B cell (primary cell): ENCODE results near the gene C1QL1. TPM values are rescaled to one million over a fixed set of nuclear protein-coding genes. Genes with fewer than 3 reads are reported as not detected.
A peak's percentile ranks its signal among the peaks of the same experiment; 100 is the strongest.

Experiments used
- ATAC-seq: fragments of 200-7000 bp; cut with Tn5 transposase; one replicate; pipeline ENCODE4 v1.10.0; 2021; ENCODE audit warnings: low read depth, mild to moderate bottlenecking, moderate number of reproducible peaks, moderate library complexity
- CTCF ChIA-PET: fragments of 350-600 bp; sonication (Branson Sonifier 250); formaldehyde crosslinking; loops from one replicate; lab custom pipeline; 2021; ENCODE audit warnings: antibody characterized with exemption, inconsistent platforms; lab: Charles Lee
- POLR2A ChIA-PET: fragments of 350-600 bp; sonication (Branson Sonifier 250); formaldehyde crosslinking; loops from one replicate; lab custom pipeline; 2021; ENCODE audit warnings: antibody characterized with exemption; lab: Charles Lee
- DNase-seq: peaks from one replicate; pipeline ENCODE4 v3.0.0; 2013
- H2AFZ ChIP-seq: 2 replicates; pipeline ENCODE4 v1.6.1; 2012; ENCODE audit warnings: mild to moderate bottlenecking, low read depth, low read length; ENCODE audit not compliant: insufficient read depth, poor library complexity, severe bottlenecking
- H3K27ac ChIP-seq, 2 donors: 1 replicate in 1 of 2; 2 replicates in 1 of 2; pipeline ENCODE4 v1.5.1; 2012 to 2013; ENCODE audit warnings: low read length in 2 of 2, mild to moderate bottlenecking in 2 of 2, moderate library complexity in 1 of 2
- H3K27me3 ChIP-seq, 4 experiments: fragments of 200-600 bp in 1 of 4; sonication (generic) in 1 of 4; replicated peaks in 1 of 4; 1 replicate in 2 of 4; 2 replicates in 2 of 4; pipeline versions ENCODE4 v1.6.1 to v1.7.0; 2013 to 2016; ENCODE audit warnings: low read length in 3 of 4, mild to moderate bottlenecking in 2 of 4, mixed read lengths in 1 of 4, moderate library complexity in 1 of 4; ENCODE audit not compliant: insufficient read depth in 4 of 4, control insufficient read depth in 3 of 4; ENCODE audit errors: control extremely low read depth in 1 of 4
- H3K36me3 ChIP-seq, 2 experiments: replicated peaks in 1 of 2; 1 replicate in 1 of 2; 2 replicates in 1 of 2; pipeline versions ENCODE4 v1.6.1 to v1.7.1; 2013; ENCODE audit warnings: low read length in 1 of 2; ENCODE audit not compliant: insufficient read depth in 2 of 2, control insufficient read depth in 1 of 2; ENCODE audit errors: control extremely low read depth in 1 of 2, extremely low read depth in 1 of 2
- H3K4me1 ChIP-seq, 2 donors: fragments of 200-600 bp in 1 of 2; sonication (generic) in 1 of 2; 1 replicate in 1 of 2; 2 replicates in 1 of 2; pipeline versions ENCODE4 v1.5.1 to v1.6.1; 2013 to 2017; ENCODE audit warnings: low read length in 2 of 2; ENCODE audit not compliant: control insufficient read depth in 2 of 2, insufficient read depth in 2 of 2
- H3K4me2 ChIP-seq: replicated peaks from 2 replicates; pipeline ENCODE3; 2012; ENCODE audit warnings: mild to moderate bottlenecking, low read depth, low read length; ENCODE audit not compliant: poor library complexity, severe bottlenecking
- H3K4me3 ChIP-seq, 5 experiments: fragments of 200-600 bp in 1 of 5; sonication (generic) in 1 of 5; 1 replicate in 3 of 5; 2 replicates in 2 of 5; pipeline versions ENCODE4 v1.5.1 to v1.7.0; 2011 to 2016; ENCODE audit warnings: low read length in 4 of 5, mild to moderate bottlenecking in 4 of 5, low read depth in 2 of 5, control low read depth in 1 of 5, moderate library complexity in 1 of 5; ENCODE audit not compliant: insufficient read depth in 1 of 5; ENCODE audit errors: control extremely low read depth in 1 of 5, extremely low read depth in 1 of 5
- H3K79me2 ChIP-seq: fragments of 200-600 bp; sonication (generic); one replicate; pipeline ENCODE4 v1.6.0; 2016; ENCODE audit warnings: low read length; ENCODE audit not compliant: control insufficient read depth, insufficient read depth
- H3K9ac ChIP-seq: fragments of 200-600 bp; sonication (generic); 2 replicates; pipeline ENCODE4 v1.6.1; 2017; ENCODE audit warnings: mild to moderate bottlenecking, low read length, moderate library complexity
- H3K9me3 ChIP-seq, 3 donors: one replicate each; pipeline versions ENCODE4 v1.6.1 to v1.7.1; 2013; ENCODE audit warnings: low read length in 2 of 3; ENCODE audit not compliant: control insufficient read depth in 2 of 3, insufficient read depth in 1 of 3; ENCODE audit errors: control extremely low read depth in 1 of 3
- H4K20me1 ChIP-seq: 2 replicates; pipeline ENCODE4 v1.6.0; 2012; ENCODE audit warnings: mild to moderate bottlenecking, low read length; ENCODE audit not compliant: insufficient read depth, control insufficient read depth, poor library complexity, severe bottlenecking
- H3K27ac Mint-ChIP-seq: one replicate; pipeline ENCODE4 v1.8.0; 2021; ENCODE audit warnings: mixed read lengths
- H3K27me3 Mint-ChIP-seq: one replicate; pipeline ENCODE4 v1.8.0; 2021; ENCODE audit warnings: mixed read lengths
- H3K4me1 Mint-ChIP-seq: one replicate; pipeline ENCODE4 v1.8.0; 2021; ENCODE audit warnings: mixed read lengths
- H3K4me3 Mint-ChIP-seq: one replicate; pipeline ENCODE4 v1.8.0; 2021; ENCODE audit warnings: mixed read lengths
- H3K9me3 Mint-ChIP-seq: one replicate; pipeline ENCODE4 v1.8.0; 2022; ENCODE audit warnings: mixed read lengths; ENCODE audit not compliant: insufficient read depth
- CTCF ChIP-seq: fragments of 200-600 bp; IDR thresholded peaks from one replicate; pipeline ENCODE4 v1.8.0; 2022; ENCODE audit warnings: antibody characterized with exemption, mild to moderate bottlenecking
- EZH2 ChIP-seq: IDR thresholded peaks from 2 replicates; pipeline ENCODE4 v1.6.1; 2012; ENCODE audit warnings: borderline replicate concordance, low read depth, mild to moderate bottlenecking, moderate library complexity, low read length; ENCODE audit not compliant: insufficient read depth, poor library complexity, severe bottlenecking
- WGBS: methylation state at CpG from one replicate; pipeline ENCODE4 v1.1.5; 2013; ENCODE audit warnings: missing lambda C conversion rate; ENCODE audit not compliant: insufficient coverage; 5-methylcytosine and 5-hydroxymethylcytosine counted together
- intact Hi-C: fragments of 100-400 bp; cut with micrococcal nuclease; formaldehyde crosslinking; loops from one replicate; pipeline ENCODE4 v1.10.0; 2022
- polyA plus RNA-seq: library from polyadenylated mRNA; depleted of rRNA; stranded (reverse); fragments of >200 nt; gene quantifications from 2 replicates; pipeline ENCODE4 v1.2.3, GENCODE V29; 2012
- total RNA-seq, 2 donors: library from RNA; stranded (reverse); fragments of 120-200 nt in 1 of 2; gene quantifications; 1 replicate in 1 of 2; 2 replicates in 1 of 2; pipeline versions ENCODE4 v1.2.3 to v1.2.4, GENCODE V29; 2013 to 2022

C1QL1 gene
- total and polyA plus RNA-seq, 2 donors (not counting 1 experiment from before 2014, with no cell fraction given): not detected

GRCh38 chr17:44941712-44942331 lies 26.3 kb downstream of the C1QL1 start:
- Histone ChIP-seq H3K36me3 (no peaks in the 10 kb centered on the region), H3K4me2 (no peak overlapping the region), H3K27ac (no peak overlapping the region), H4K20me1 (no peaks in the 10 kb centered on the region), H3K9me3 (peaks cover 0 to 5% (median 0%) of the 10 kb centered on the region in 3 donors), H2AFZ (peak overlapping the region; percentile 33), H3K4me3 (no peak overlapping the region), H3K4me1 (peaks cover 0 to under 1% of the 10 kb centered on the region in 2 donors), H3K27me3 (peaks cover 0 to 4% (median 2%) of the 10 kb centered on the region in 4 experiments), H3K9ac (no peak overlapping the region), H3K79me2 (peaks cover 43% of the 10 kb centered on the region)
- H3K27me3 Mint-ChIP-seq: peaks cover 6% of the 10 kb centered on the region
- H3K4me3 Mint-ChIP-seq: no peak overlapping the region
- intact Hi-C loops: no loop called here
- no peaks in the 10 kb centered on the region for H3K4me1 Mint-ChIP-seq
- CTCF ChIA-PET: no interaction called here
- ATAC-seq (no peak), DNase-seq (no peak)
- 97% methylated on average over 8 of the region's 9 CpGs for WGBS
- TF ChIP-seq EZH2: no peak
- TF ChIP-seq CTCF: no peak
- H3K27ac Mint-ChIP-seq: no peak overlapping the region
- POLR2A ChIA-PET: no interaction called here
- peaks cover 3% of the 10 kb centered on the region for H3K9me3 Mint-ChIP-seq

DNA sequence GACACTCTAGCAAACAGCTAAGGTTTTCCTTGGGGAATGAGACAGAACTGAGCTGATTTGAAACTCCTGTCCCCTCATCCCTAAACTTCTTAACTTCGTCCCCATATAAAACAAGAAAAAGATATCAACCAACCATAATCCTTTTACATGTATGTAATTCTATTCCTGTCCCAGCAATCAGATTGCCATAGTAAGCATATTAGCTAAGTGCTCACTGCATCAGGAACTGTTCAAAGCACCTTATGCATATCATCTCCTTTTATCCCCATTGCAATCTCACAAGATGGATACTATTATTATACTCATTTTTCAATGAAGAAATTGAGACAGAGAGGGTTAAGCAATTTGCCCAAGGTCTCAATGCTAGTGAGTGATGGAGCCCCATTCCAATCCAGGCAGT lies 27.3 kb downstream of the C1QL1 start:
- H3K4me1 ChIP-seq: no peaks in the 10 kb centered on the region
- H3K4me3 ChIP-seq: no peak overlapping the region
- no peaks in the 10 kb centered on the region for H4K20me1 ChIP-seq
- intact Hi-C loops: no loop called here
- Mint-ChIP-seq H3K27ac (no peak overlapping the region), H3K4me3 (no peak overlapping the region), H3K27me3 (no peaks in the 10 kb centered on the region), H3K4me1 (no peaks in the 10 kb centered on the region), H3K9me3 (peaks cover 3% of the 10 kb centered on the region)
- no peak overlapping the region for H3K9ac ChIP-seq
- DNase-seq (no peak), ATAC-seq (no peak)
- no peak overlapping the region for H2AFZ ChIP-seq
- no peaks in the 10 kb centered on the region for H3K36me3 ChIP-seq
- H3K27me3 ChIP-seq: no peaks in the 10 kb centered on the region
- POLR2A ChIA-PET: no interaction called here
- CTCF ChIA-PET: interaction anchor here (1.7 kb wide), 1 partner anchor 82 kb away, joined by 4 read pairs; no protein-coding TSS in a partner anchor
- peaks cover 34% of the 10 kb centered on the region for H3K79me2 ChIP-seq
- H3K4me2 ChIP-seq: no peak overlapping the region
- H3K27ac ChIP-seq: no peak overlapping the region
- 88% methylated on average over 1 of the region's 1 CpG for WGBS
- no peak for TF ChIP-seq EZH2
- no peak for TF ChIP-seq CTCF
- H3K9me3 ChIP-seq: peaks cover 0 to 5% (median 0%) of the 10 kb centered on the region in 3 donors
